ENCODE results near the gene DRD4.

DNA sequence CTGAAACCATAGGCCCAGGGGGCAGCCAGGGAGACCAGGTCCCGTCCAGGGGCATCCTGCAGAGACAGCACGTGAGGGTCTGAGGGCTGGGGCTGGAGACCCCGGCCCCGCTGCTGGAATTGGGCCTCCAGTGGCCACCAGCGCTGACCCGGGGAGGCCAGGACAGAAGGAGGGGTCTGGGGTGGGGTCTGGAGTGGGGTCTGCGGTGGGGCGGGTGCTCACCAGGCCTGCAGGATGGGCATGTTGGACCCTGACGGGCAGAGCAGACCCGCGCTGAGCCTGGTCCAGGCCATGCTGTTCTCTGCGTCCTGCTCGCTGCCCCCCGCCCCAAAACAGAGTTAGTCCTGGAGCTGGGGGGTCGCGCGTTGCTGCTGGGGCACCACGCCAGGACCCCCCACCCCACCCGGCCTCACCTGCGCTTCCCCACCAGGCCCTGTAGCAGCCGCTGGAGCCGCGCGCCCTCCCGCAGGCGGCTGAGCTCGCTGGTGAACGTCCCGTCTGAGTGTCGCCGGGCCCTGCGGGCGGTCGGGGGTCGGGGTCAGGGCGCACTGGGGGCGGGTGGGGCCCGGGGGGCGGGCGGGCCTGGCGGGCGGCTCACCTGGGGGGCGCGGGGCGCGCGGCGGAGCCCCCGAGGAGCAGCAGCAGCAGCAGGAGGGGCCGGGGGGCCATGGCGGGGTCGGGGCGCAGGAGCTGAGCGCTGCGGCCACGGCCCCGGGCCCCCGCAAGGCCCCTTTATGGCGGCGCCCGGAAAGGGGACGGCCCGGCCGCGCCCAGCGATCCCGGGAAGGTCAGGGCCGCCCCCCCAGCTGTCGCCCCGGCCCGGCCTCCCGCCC, 10.4 kb upstream of the DRD4 start, which contains the start of gene SCT:
- TF ChIP-seq, protein P1, sequence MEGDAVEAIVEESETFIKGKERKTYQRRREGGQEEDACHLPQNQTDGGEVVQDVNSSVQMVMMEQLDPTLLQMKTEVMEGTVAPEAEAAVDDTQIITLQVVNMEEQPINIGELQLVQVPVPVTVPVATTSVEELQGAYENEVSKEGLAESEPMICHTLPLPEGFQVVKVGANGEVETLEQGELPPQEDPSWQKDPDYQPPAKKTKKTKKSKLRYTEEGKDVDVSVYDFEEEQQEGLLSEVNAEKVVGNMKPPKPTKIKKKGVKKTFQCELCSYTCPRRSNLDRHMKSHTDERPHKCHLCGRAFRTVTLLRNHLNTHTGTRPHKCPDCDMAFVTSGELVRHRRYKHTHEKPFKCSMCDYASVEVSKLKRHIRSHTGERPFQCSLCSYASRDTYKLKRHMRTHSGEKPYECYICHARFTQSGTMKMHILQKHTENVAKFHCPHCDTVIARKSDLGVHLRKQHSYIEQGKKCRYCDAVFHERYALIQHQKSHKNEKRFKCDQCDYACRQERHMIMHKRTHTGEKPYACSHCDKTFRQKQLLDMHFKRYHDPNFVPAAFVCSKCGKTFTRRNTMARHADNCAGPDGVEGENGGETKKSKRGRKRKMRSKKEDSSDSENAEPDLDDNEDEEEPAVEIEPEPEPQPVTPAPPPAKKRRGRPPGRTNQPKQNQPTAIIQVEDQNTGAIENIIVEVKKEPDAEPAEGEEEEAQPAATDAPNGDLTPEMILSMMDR (IDR thresholded peaks at IDR 0.05; ENCODE audit: low read depth, low read length, poor library complexity, severe bottlenecking), result no peak
- TF ChIP-seq EZH2phosphoT487 (IDR thresholded peaks at IDR 0.05; ENCODE audit: borderline replicate concordance, low read length), result no peak
